GM19468 (cell line): ENCODE results near the gene MTG1.
A peak's percentile ranks its signal among the peaks of the same experiment; 100 is the strongest.
"Not testable (repeated sequence)": the region's sequence is repeated elsewhere in the genome, so short reads cannot be mapped to it uniquely, and the experiment has no call there.

ENCODE experiments used
- ATAC-seq: cut with Tn5 transposase; IDR thresholded peaks from one replicate; pipeline ENCODE4 v1.9.1; 2021; ENCODE audit warnings: mild to moderate bottlenecking, moderate library complexity, moderate number of reproducible peaks; ENCODE audit not compliant: unreplicated experiment; ENCODE audit errors: extremely low read depth

The MTG1 gene

GRCh38 chr10:133377025-133377817 lies 16.7 kb upstream of the MTG1 start:
- ATAC-seq, result no peak

GRCh38 chr10:133377818-133378250 lies 16.1 kb upstream of the MTG1 start:
- no peak for ATAC-seq

- ATAC-seq, result peak; percentile 24
Observed at GRCh38 chr10:133378251-133379096, 15.5 kb upstream of the MTG1 start.

GRCh38 chr10:133379152-133379800 lies 14.7 kb upstream of the MTG1 start, which contains the start of gene PAOX:
TSS of gene PAOX (plus strand) at chr10:133379262. CDS start at chr10:133379317, 55 bp downstream.
- ATAC-seq, result peak; percentile 40

- no peak for ATAC-seq
Observed at GRCh38 chr10:133379801-133380666, 13.9 kb upstream of the MTG1 start.

- ATAC-seq, result no peak
Observed at GRCh38 chr10:133381036-133381435, 12.9 kb upstream of the MTG1 start.

GRCh38 chr10:133383551-133383950 lies 10.4 kb upstream of the MTG1 start:
- ATAC-seq, result no peak

- no peak for ATAC-seq
Observed at GRCh38 chr10:133384071-133384470, 9.9 kb upstream of the MTG1 start.

GRCh38 chr10:133385214-133385613 lies 8.7 kb upstream of the MTG1 start:
- no peak for ATAC-seq

- ATAC-seq, result not testable (repeated sequence)
Observed at GRCh38 chr10:133386951-133387350, 7.0 kb upstream of the MTG1 start.

- no peak for ATAC-seq
Observed at GRCh38 chr10:133388236-133388972, 5.6 kb upstream of the MTG1 start.

GRCh38 chr10:133388973-133389818 lies 4.8 kb upstream of the MTG1 start:
- peak; percentile 90 for ATAC-seq

GRCh38 chr10:133390597-133391248 lies 3.2 kb upstream of the MTG1 start:
- ATAC-seq, result no peak

GRCh38 chr10:133391249-133391635 lies 2.7 kb upstream of the MTG1 start:
- no peak for ATAC-seq

- no peak for ATAC-seq
Observed at GRCh38 chr10:133391761-133392518, 2.0 kb upstream of the MTG1 start.

GRCh38 chr10:133393401-133394063 lies 425 bp upstream of the MTG1 start:
- no peak for ATAC-seq
